Thyroid gland (tissue), 4 donors: ENCODE results near the gene NFIB.

Experiments
- CTCF ChIP-seq, 6 experiments: fragments of 200-600 bp in 3 of 6; fragments of 450-650 bp in 3 of 6; sonication (generic) in 3 of 6; IDR thresholded peaks; one replicate each; pipeline ENCODE4 v1.5.1; 2016 to 2019; ENCODE audit warnings: antibody characterized with exemption in 6 of 6, mild to moderate bottlenecking in 2 of 6, inconsistent platforms in 1 of 6, moderate library complexity in 1 of 6
- POLR2A ChIP-seq, 2 donors: fragments of 450-650 bp; IDR thresholded peaks; one replicate each; pipeline ENCODE4 v1.6.1; 2017; ENCODE audit warnings: antibody characterized with exemption in 2 of 2, mild to moderate bottlenecking in 2 of 2, moderate library complexity in 1 of 2

DNA sequence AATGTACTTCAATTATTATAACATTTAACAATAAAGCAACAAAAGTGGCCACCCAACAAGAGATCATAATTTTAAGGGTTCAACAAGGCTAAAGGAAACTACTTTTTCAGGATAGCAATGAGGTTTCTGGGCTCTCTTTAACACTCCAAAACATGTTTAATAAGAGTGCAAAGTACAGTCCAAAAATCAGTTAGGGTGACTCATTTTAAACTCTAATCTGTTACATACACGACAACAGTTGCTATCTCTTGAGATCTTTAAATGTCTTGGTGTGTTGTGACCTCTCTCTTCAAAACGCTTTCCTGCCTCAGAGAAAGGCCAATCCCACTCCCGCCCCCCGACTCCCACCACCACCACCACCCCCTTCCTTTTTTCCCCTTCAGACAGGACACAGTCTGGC, 11.5 kb downstream of the NFIB start:
- TF ChIP-seq CTCF (IDR thresholded peaks at IDR 0.05) (no peak), POLR2A (IDR thresholded peaks at IDR 0.05) (no peak)
